ENCODE data around the gene TRAPPC6A. TPM values are rescaled to one million over a fixed set of nuclear protein-coding genes. Genes with fewer than 3 reads are reported as not detected.
"Not testable (repeated sequence)": the region's sequence is repeated elsewhere in the genome, so short reads cannot be mapped to it uniquely, and the experiment has no call there.

TRAPPC6A gene
- total and polyA plus RNA-seq, 5 donors from 2014 or later, result 54.7 to 182 (median 164) TPM

GRCh38 chr19:45119582-45119981, 58.5 kb downstream of the TRAPPC6A start:
- no peak for ATAC-seq (ENCODE audit: low read depth in 2 of 2)
- no peaks in the 10 kb centered on the region for H3K27me3 Mint-ChIP-seq

GRCh38 chr19:45118591-45119355, 59.3 kb downstream of the TRAPPC6A start:
- H3K4me3 Mint-ChIP-seq, result peak overlapping the region in 3 of 4 donors; percentile 11 to 24 (median 16)
- H3K27ac ChIP-seq (ENCODE audit: insufficient read depth, low read length, poor library complexity, severe bottlenecking); DNase-seq; H3K36me3 Mint-ChIP-seq; H3K27me3 Mint-ChIP-seq; H3K4me3 ChIP-seq (ENCODE audit: low read depth, low read length); H3K27me3 ChIP-seq (ENCODE audit: control insufficient read depth, insufficient read depth, low read length); H3K9me3 ChIP-seq (ENCODE audit: control insufficient read depth in 2 of 2, low read length in 2 of 2); H3K9me3 Mint-ChIP-seq; H3K36me3 ChIP-seq (ENCODE audit: control insufficient read depth, insufficient read depth, low read length): not testable (repeated sequence)
- peak overlapping the region in 2 of 3 donors; percentile 62 to 69 for H3K27ac Mint-ChIP-seq
- H3K4me1 ChIP-seq (ENCODE audit: control insufficient read depth, insufficient read depth, low read length, poor library complexity, severe bottlenecking), result peaks cover 18% of the 10 kb centered on the region
- peaks cover 0 to 66% (median 27%) of the 10 kb centered on the region in 4 donors for H3K4me1 Mint-ChIP-seq
- peak in 1 of 2 donors; percentile 15 for ATAC-seq (ENCODE audit: low read depth in 2 of 2)

More at GRCh38 chr19:45119582-45119981, 58.5 kb downstream of the TRAPPC6A start:
- H3K4me1 Mint-ChIP-seq, result peaks cover 0 to 68% (median 28%) of the 10 kb centered on the region in 4 donors
- H3K4me1 ChIP-seq (ENCODE audit: control insufficient read depth, insufficient read depth, low read length, poor library complexity, severe bottlenecking), result peaks cover 18% of the 10 kb centered on the region
- peak overlapping the region in 1 of 3 donors; percentile 62 for H3K27ac Mint-ChIP-seq
- H3K27me3 ChIP-seq (ENCODE audit: control insufficient read depth, insufficient read depth, low read length), result no peaks in the 10 kb centered on the region
- no peak overlapping the region for H3K4me3 ChIP-seq (ENCODE audit: low read depth, low read length)
- DNase-seq, result no peak
- no peaks in the 10 kb centered on the region for H3K9me3 Mint-ChIP-seq
- H3K9me3 ChIP-seq (ENCODE audit: control insufficient read depth in 2 of 2, low read length in 2 of 2), result no peaks in the 10 kb centered on the region
- no peak overlapping the region for H3K27ac ChIP-seq (ENCODE audit: insufficient read depth, low read length, poor library complexity, severe bottlenecking)
- H3K4me3 Mint-ChIP-seq, result no peak overlapping the region
- H3K36me3 ChIP-seq (ENCODE audit: control insufficient read depth, insufficient read depth, low read length), result no peaks in the 10 kb centered on the region
- H3K36me3 Mint-ChIP-seq, result no peaks in the 10 kb centered on the region

DNA sequence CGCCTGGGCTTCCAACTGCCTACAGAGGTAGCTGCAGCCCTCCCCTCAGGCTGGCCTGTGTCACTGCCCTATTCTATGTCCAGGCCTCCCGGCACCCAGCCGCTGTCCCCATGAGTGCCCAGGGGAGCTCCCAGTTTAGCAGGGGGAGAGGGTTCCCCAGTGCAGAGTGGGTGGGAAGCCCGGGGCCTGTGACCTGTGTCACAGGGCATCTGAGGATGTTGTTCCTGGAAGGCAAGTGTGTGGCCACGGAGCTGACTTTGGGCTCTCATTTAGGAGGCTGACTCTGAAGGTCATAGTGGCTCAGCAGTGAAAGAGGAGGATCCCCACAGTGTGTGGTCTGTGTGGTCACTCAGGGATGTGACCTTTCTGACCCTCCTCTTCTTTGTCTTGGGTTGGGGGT, 59.9 kb downstream of the TRAPPC6A start:
- DNase-seq (no peak), ATAC-seq (ENCODE audit: low read depth in 2 of 2) (no peak)
- no peaks in the 10 kb centered on the region for H3K36me3 Mint-ChIP-seq
- H3K4me1 ChIP-seq (ENCODE audit: control insufficient read depth, insufficient read depth, low read length, poor library complexity, severe bottlenecking), result peaks cover 22% of the 10 kb centered on the region
- H3K9me3 ChIP-seq (ENCODE audit: control insufficient read depth in 2 of 2, low read length in 2 of 2), result no peaks in the 10 kb centered on the region
- peak overlapping the region in 1 of 4 donors; percentile 61 for H3K4me3 Mint-ChIP-seq
- H3K4me3 ChIP-seq (ENCODE audit: low read depth, low read length), result no peak overlapping the region
- peak overlapping the region in 1 of 3 donors; percentile 69 for H3K27ac Mint-ChIP-seq
- H3K27ac ChIP-seq (ENCODE audit: insufficient read depth, low read length, poor library complexity, severe bottlenecking), result no peak overlapping the region
- no peaks in the 10 kb centered on the region for H3K27me3 Mint-ChIP-seq
- H3K4me1 Mint-ChIP-seq, result peaks cover 0 to 66% (median 25%) of the 10 kb centered on the region in 4 donors
- H3K27me3 ChIP-seq (ENCODE audit: control insufficient read depth, insufficient read depth, low read length), result no peaks in the 10 kb centered on the region
- no peaks in the 10 kb centered on the region for H3K36me3 ChIP-seq (ENCODE audit: control insufficient read depth, insufficient read depth, low read length)
- no peaks in the 10 kb centered on the region for H3K9me3 Mint-ChIP-seq

GRCh38 chr19:45117671-45118070, 60.4 kb downstream of the TRAPPC6A start:
- DNase-seq (no peak), ATAC-seq (ENCODE audit: low read depth in 2 of 2) (peak in 1 of 2 donors; percentile 17)
- Mint-ChIP-seq H3K27ac (peak overlapping the region in 1 of 3 donors; percentile 83), H3K9me3 (no peaks in the 10 kb centered on the region), H3K36me3 (no peaks in the 10 kb centered on the region), H3K4me3 (peak overlapping the region in 1 of 4 donors; percentile 61), H3K27me3 (no peaks in the 10 kb centered on the region), H3K4me1 (peaks cover 0 to 65% (median 25%) of the 10 kb centered on the region in 4 donors)
- Histone ChIP-seq H3K9me3 (ENCODE audit: control insufficient read depth in 2 of 2, low read length in 2 of 2) (no peaks in the 10 kb centered on the region), H3K27ac (ENCODE audit: insufficient read depth, low read length, poor library complexity, severe bottlenecking) (no peak overlapping the region), H3K36me3 (ENCODE audit: control insufficient read depth, insufficient read depth, low read length) (no peaks in the 10 kb centered on the region), H3K4me1 (ENCODE audit: control insufficient read depth, insufficient read depth, low read length, poor library complexity, severe bottlenecking) (peaks cover 22% of the 10 kb centered on the region), H3K27me3 (ENCODE audit: control insufficient read depth, insufficient read depth, low read length) (no peaks in the 10 kb centered on the region), H3K4me3 (ENCODE audit: low read depth, low read length) (no peak overlapping the region)

DNA sequence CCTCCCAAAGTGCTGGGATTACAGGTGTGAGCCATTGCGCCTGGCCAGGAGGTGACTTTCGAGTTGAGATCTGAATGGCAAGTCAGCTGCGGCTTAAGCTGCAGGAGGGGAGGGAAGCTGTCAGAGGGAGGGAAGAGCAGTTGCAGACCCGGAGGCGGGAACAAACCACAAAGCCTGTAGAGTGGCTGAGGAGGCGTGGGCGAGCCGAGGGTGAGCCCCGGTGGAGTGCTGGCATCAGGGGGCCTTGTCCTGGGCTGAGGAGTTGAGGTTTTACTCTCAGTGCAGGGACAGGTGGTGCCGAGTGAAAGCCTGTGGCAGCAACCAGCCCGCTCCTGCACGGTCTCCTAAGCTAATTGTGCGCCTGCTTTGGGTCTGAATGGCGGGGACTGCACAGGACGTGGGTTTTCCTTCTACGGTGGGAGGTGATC, 60.9 kb downstream of the TRAPPC6A start:
- Histone ChIP-seq H3K4me1 (ENCODE audit: control insufficient read depth, insufficient read depth, low read length, poor library complexity, severe bottlenecking) (peaks cover 22% of the 10 kb centered on the region), H3K4me3 (ENCODE audit: low read depth, low read length) (no peak overlapping the region), H3K27me3 (ENCODE audit: control insufficient read depth, insufficient read depth, low read length) (no peaks in the 10 kb centered on the region), H3K36me3 (ENCODE audit: control insufficient read depth, insufficient read depth, low read length) (no peaks in the 10 kb centered on the region), H3K9me3 (ENCODE audit: control insufficient read depth in 2 of 2, low read length in 2 of 2) (no peaks in the 10 kb centered on the region), H3K27ac (ENCODE audit: insufficient read depth, low read length, poor library complexity, severe bottlenecking) (no peak overlapping the region)
- H3K27me3 Mint-ChIP-seq, result no peaks in the 10 kb centered on the region
- no peaks in the 10 kb centered on the region for H3K9me3 Mint-ChIP-seq
- peak overlapping the region in 2 of 3 donors; percentile 68 to 83 for H3K27ac Mint-ChIP-seq
- DNase-seq, result peak in 2 of 3 donors; percentile 14 to 47
- peaks cover 0 to 62% (median 25%) of the 10 kb centered on the region in 4 donors for H3K4me1 Mint-ChIP-seq
- H3K4me3 Mint-ChIP-seq, result peak overlapping the region; percentile 32 to 72 (median 60)
- ATAC-seq (ENCODE audit: low read depth in 2 of 2), result peak; percentile 37 to 41
- H3K36me3 Mint-ChIP-seq, result no peaks in the 10 kb centered on the region

DNA sequence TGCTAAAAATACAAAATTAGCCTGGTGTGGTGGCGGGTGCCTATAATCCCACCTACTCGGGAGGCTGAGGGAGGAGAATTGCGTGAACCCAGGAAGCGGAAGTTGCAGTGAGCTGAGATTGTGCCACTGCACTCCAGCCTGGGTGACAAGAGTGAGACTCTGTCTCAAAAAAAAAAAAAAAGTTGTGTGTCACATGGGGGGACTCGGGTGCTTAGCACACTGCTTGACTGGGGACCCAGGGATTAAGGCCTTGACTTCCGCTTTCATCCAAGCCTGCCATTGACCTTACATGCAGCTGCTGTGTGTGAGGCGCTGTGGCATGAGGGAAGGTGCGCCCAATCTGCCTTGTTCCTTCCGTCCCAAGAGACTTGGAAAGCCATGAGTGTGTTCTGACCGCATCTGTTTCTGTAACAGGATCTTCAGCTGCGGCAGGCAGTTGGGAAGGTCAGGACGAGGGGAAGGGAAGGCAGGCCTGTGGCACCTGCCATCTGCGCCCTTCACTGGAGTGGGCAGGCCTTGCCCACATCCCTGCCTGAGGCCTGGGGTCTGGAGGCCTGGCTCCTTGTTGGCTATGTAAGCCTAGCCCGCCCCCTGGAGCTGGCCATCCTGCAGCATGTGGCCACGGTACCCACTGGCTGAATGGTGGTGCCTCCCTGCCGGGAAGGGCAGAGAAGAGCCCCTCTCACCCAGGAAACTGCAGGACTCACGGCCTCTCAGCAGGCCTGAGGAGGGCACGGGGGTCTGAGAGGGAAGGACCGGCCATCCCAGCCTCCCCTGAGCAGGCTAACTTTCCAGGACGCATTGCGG, 62.0 kb downstream of the TRAPPC6A start:
- H3K27ac ChIP-seq (ENCODE audit: insufficient read depth, low read length, poor library complexity, severe bottlenecking), result no peak overlapping the region

GRCh38 chr19:45114116-45114515, 63.9 kb downstream of the TRAPPC6A start:
- Histone ChIP-seq H3K4me3 (ENCODE audit: low read depth, low read length) (no peak overlapping the region), H3K9me3 (ENCODE audit: control insufficient read depth in 2 of 2, low read length in 2 of 2) (no peaks in the 10 kb centered on the region), H3K36me3 (ENCODE audit: control insufficient read depth, insufficient read depth, low read length) (no peaks in the 10 kb centered on the region), H3K4me1 (ENCODE audit: control insufficient read depth, insufficient read depth, low read length, poor library complexity, severe bottlenecking) (peaks cover 22% of the 10 kb centered on the region), H3K27me3 (ENCODE audit: control insufficient read depth, insufficient read depth, low read length) (no peaks in the 10 kb centered on the region), H3K27ac (ENCODE audit: insufficient read depth, low read length, poor library complexity, severe bottlenecking) (no peak overlapping the region)
- ATAC-seq (ENCODE audit: low read depth in 2 of 2), result no peak
- Mint-ChIP-seq H3K27me3 (no peaks in the 10 kb centered on the region), H3K36me3 (no peaks in the 10 kb centered on the region), H3K27ac (no peak overlapping the region), H3K4me3 (no peak overlapping the region), H3K9me3 (no peaks in the 10 kb centered on the region), H3K4me1 (peaks cover 0 to 51% (median 28%) of the 10 kb centered on the region in 4 donors)
- no peak for DNase-seq

More for the DNA sequence above, 62.0 kb downstream of the TRAPPC6A start:
- no peaks in the 10 kb centered on the region for H3K27me3 ChIP-seq (ENCODE audit: control insufficient read depth, insufficient read depth, low read length)
- ATAC-seq (ENCODE audit: low read depth in 2 of 2) (no peak), DNase-seq (no peak)
- Mint-ChIP-seq H3K27me3 (no peaks in the 10 kb centered on the region), H3K9me3 (no peaks in the 10 kb centered on the region), H3K4me1 (peaks cover 0 to 58% (median 29%) of the 10 kb centered on the region in 4 donors), H3K27ac (peak overlapping the region; percentile 59 to 68 (median 60)), H3K36me3 (no peaks in the 10 kb centered on the region), H3K4me3 (peak overlapping the region in 1 of 4 donors; percentile 61)
- no peaks in the 10 kb centered on the region for H3K9me3 ChIP-seq (ENCODE audit: control insufficient read depth in 2 of 2, low read length in 2 of 2)
- peaks cover 22% of the 10 kb centered on the region for H3K4me1 ChIP-seq (ENCODE audit: control insufficient read depth, insufficient read depth, low read length, poor library complexity, severe bottlenecking)
- H3K4me3 ChIP-seq (ENCODE audit: low read depth, low read length), result no peak overlapping the region
- no peaks in the 10 kb centered on the region for H3K36me3 ChIP-seq (ENCODE audit: control insufficient read depth, insufficient read depth, low read length)

Measured in CD4-positive, CD25-positive, alpha-beta regulatory T cell (primary cell).